ENCODE results near the gene MED16. TPM values are rescaled to one million over a fixed set of nuclear protein-coding genes. Genes with fewer than 3 reads are reported as not detected.

The MED16 gene
- total RNA-seq, 1 experiment from 2014 or later = 36.2 TPM

DNA sequence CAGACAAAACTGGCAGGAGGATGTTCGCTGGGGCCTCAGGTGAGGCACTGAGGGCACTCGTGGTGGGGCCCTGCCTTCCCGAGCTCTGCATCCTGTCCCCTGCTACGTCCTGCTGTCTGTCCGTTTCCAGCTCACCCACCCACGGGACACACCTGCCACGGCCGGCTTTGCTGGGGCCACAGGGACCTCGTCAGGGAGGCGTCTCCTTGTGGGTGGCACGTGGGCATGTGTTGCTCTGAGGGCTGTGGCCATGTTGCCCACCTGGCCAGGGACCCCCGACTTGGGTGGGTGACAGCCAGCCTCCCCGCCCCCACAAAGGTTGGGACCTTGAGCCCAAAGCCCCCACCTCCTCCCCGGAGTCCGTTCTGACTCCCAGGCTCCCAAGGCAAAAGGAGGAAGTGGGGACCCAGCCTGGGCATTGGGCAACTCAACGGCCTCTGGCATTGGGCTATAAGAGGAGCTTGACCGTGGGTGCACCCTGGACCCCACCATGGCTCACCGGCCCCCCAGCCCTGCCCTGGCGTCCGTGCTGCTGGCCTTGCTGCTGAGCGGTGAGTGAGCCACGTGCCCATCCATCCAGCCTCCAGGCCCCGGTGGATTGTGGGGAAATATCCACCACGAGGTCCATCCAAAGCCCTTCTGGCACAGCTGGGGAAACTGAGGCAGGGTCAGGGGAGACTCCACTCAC is 52.3 kb downstream of the MED16 start, which contains the start of gene PRTN3:
Gene PRTN3, plus strand, starts transcription at position 481 of the 688 bp plus-strand sequence. Its CDS starts 10 bp downstream, at position 491.
- Histone ChIP-seq H3K27me3 (ENCODE audit: control insufficient read depth, insufficient read depth, low read length) (peaks cover 15% of the 10 kb centered on the region), H3K4me3 (ENCODE audit: insufficient read depth, low read depth, low read length) (no peak within 1 kb of the TSS), H3K36me3 (replicated peaks; ENCODE audit: control insufficient read depth, insufficient read depth, low read length) (no peaks in the 10 kb centered on the region)
- no peak for DNase-seq

- Histone ChIP-seq H3K4me3 (ENCODE audit: insufficient read depth, low read depth, low read length) (no peak overlapping the region), H3K36me3 (replicated peaks; ENCODE audit: control insufficient read depth, insufficient read depth, low read length) (no peaks in the 10 kb centered on the region), H3K27me3 (ENCODE audit: control insufficient read depth, insufficient read depth, low read length) (no peaks in the 10 kb centered on the region)
- peak; percentile 71 for DNase-seq
Measured at GRCh38 chr19:835210-835810, 57.7 kb downstream of the MED16 start.

- no peaks in the 10 kb centered on the region for H3K27me3 ChIP-seq (ENCODE audit: control insufficient read depth, insufficient read depth, low read length)
- DNase-seq = no peak
- H3K4me3 ChIP-seq (ENCODE audit: insufficient read depth, low read depth, low read length) = no peak overlapping the region
- H3K36me3 ChIP-seq (replicated peaks; ENCODE audit: control insufficient read depth, insufficient read depth, low read length) = no peaks in the 10 kb centered on the region
Measured at GRCh38 chr19:834216-834615, 58.8 kb downstream of the MED16 start.

- no peaks in the 10 kb centered on the region for H3K27me3 ChIP-seq (ENCODE audit: control insufficient read depth, insufficient read depth, low read length)
- DNase-seq = no peak
Measured at GRCh38 chr19:831407-832369, 61.3 kb downstream of the MED16 start.

GRCh38 chr19:829129-829758 is 63.7 kb downstream of the MED16 start:
- Histone ChIP-seq H3K27me3 (ENCODE audit: control insufficient read depth, insufficient read depth, low read length) (no peaks in the 10 kb centered on the region), H3K36me3 (replicated peaks; ENCODE audit: control insufficient read depth, insufficient read depth, low read length) (no peaks in the 10 kb centered on the region), H3K4me3 (ENCODE audit: insufficient read depth, low read depth, low read length) (no peak overlapping the region)
- no peak for DNase-seq

More at GRCh38 chr19:831407-832369, 61.3 kb downstream of the MED16 start:
- no peak overlapping the region for H3K4me3 ChIP-seq (ENCODE audit: insufficient read depth, low read depth, low read length)
- H3K36me3 ChIP-seq (replicated peaks; ENCODE audit: control insufficient read depth, insufficient read depth, low read length) = no peaks in the 10 kb centered on the region

DNA sequence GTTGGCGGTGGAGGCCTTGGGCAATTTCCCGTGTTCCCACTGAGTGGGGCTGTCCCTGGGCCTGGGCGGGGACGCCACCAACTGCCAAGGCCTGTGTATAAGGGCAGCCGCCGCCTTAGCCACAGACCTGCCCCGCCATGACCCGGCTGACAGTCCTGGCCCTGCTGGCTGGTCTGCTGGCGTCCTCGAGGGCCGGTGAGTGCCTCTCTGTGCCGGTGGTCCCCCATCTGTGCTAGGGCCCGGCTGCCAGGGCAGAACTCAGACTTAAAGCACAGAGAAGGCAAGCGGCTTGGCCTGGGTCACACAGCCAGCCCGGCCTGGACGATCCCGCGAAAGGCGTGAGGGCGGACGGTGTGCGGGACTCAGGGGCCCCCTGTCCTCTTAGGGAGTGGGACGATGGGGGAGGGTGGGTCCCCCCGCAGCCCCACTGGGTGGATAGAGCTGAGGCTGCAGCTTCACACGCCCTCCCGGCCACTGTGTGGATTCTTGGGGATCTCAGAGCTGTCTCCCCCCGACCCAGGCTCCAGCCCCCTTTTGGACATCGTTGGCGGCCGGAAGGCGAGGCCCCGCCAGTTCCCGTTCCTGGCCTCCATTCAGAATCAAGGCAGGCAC is 65.2 kb downstream of the MED16 start, which contains the start of gene AZU1:
Gene AZU1, plus strand, starts transcription at position 128 of the 612 bp plus-strand sequence. Its CDS starts 10 bp downstream, at position 138.
- Histone ChIP-seq H3K36me3 (replicated peaks; ENCODE audit: control insufficient read depth, insufficient read depth, low read length) (no peaks in the 10 kb centered on the region), H3K4me3 (ENCODE audit: insufficient read depth, low read depth, low read length) (no peak within 1 kb of the TSS), H3K27me3 (ENCODE audit: control insufficient read depth, insufficient read depth, low read length) (no peaks in the 10 kb centered on the region)
- DNase-seq = no peak

DNA sequence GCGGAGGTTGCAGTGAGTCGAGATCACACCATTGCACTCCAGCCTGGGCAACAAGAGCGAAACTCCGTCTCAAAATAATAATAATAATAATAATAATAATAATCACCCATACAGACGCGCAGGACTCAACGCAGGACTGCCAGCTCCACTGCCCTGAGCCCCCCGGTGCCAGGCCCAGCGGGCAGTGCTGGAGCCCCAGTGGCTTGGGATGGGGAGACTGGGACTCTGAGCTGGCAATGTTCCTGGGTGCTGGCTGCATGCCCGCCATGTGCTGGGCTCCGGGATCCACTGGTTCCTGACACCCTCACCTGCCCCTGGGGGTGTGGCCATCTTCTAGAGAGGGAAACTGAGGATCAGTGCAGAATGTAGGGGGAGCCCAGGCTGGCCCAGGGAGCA is 65.7 kb downstream of the MED16 start:
- H3K4me3 ChIP-seq (ENCODE audit: insufficient read depth, low read depth, low read length) = no peak overlapping the region
- no peak for DNase-seq
- no peaks in the 10 kb centered on the region for H3K27me3 ChIP-seq (ENCODE audit: control insufficient read depth, insufficient read depth, low read length)
- no peaks in the 10 kb centered on the region for H3K36me3 ChIP-seq (replicated peaks; ENCODE audit: control insufficient read depth, insufficient read depth, low read length)

DNA sequence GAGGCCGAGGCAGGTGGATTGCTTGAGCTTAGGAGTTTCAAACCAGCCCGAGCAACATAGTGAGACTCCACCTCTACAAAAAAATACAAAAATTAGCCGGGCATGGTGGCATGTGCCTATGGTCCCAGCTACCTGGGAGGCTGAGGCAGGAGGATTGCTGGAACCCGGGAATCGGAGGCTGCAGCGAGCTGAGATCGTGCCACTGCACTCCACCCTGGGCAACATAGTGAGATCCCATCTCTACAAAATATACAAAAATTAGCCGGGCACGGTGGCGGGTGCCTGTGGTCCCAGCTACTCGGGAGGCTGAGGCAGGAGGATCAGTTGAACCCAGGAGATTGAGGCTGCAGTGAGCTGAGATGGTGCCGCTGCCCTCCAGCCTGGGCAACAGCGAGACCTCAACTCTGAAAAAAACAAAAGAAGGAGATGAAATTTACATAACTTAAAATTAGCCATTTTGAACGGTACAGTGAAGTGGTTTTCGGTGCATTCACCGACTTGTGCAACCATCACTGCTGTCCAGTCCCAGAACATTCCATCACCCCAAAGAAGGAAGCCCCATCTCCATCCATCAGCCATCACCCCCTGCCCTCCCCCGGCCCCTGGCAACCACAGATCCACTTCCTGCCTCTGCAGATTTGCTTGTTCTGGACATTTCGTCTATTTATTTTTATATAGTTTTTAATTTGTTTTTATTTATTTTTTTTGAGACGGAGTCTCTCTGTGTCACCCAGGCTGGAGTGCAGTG is 66.9 kb downstream of the MED16 start:
- Histone ChIP-seq H3K27me3 (ENCODE audit: control insufficient read depth, insufficient read depth, low read length) (no peaks in the 10 kb centered on the region), H3K4me3 (ENCODE audit: insufficient read depth, low read depth, low read length) (no peak overlapping the region), H3K36me3 (replicated peaks; ENCODE audit: control insufficient read depth, insufficient read depth, low read length) (no peaks in the 10 kb centered on the region)
- DNase-seq = peak; percentile 16

- H3K27me3 ChIP-seq (ENCODE audit: control insufficient read depth, insufficient read depth, low read length) = no peaks in the 10 kb centered on the region; the same call in 1 of the 2 replicates
- H3K36me3 ChIP-seq (replicated peaks; ENCODE audit: control insufficient read depth, insufficient read depth, low read length) = no peaks in the 10 kb centered on the region
- DNase-seq = peak; percentile 47
- no peak overlapping the region for H3K4me3 ChIP-seq (ENCODE audit: insufficient read depth, low read depth, low read length)
Measured at GRCh38 chr19:824885-825284, 68.1 kb downstream of the MED16 start.

GRCh38 chr19:823565-824121 is 69.3 kb downstream of the MED16 start:
- H3K36me3 ChIP-seq (replicated peaks; ENCODE audit: control insufficient read depth, insufficient read depth, low read length) = no peaks in the 10 kb centered on the region
- H3K4me3 ChIP-seq (ENCODE audit: insufficient read depth, low read depth, low read length) = no peak overlapping the region
- no peaks in the 10 kb centered on the region; the same call in 1 of the 2 replicates for H3K27me3 ChIP-seq (ENCODE audit: control insufficient read depth, insufficient read depth, low read length)
- DNase-seq = peak; percentile 86

DNA sequence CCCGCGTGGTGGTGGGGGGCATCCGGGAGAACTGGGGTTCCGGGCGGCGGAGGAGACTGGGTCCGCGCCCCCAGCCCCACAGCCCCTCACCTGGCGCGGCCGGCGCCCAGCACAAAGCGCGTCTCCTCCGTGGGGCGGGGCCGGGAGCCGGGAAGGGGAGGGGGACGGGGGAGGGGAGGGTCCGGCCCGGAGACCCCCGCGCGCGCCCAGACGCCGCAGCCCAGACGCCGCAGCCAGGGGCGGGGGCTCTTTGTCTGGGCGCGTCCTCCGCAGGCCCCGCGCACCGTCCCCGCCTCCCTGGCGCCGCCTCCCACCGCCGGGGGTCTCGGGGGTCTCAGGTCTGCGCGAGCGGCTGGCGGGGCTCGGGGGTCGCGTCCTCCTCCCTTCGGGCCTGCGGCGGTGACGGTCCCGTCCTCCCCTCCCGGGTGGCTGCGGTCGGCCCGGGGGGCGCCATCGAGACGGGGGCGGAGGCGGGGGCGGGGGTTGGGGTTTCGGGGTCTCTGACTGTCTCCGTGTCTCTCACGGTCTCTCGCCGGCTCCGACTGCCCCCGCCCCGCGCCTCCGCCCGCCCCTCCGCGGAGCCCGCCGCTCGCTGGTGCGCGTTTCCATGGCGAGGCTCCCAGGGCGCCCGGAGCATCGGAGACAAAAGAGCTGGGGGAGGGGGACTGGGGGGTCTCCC is 71.0 kb downstream of the MED16 start, which contains the start of gene PLPPR3:
Gene PLPPR3, minus strand, starts transcription at position 131 of the 679 bp plus-strand sequence. CDS start 396 bp downstream, outside the sequence.
- peak; percentile 97 for DNase-seq
- Histone ChIP-seq H3K4me3 (ENCODE audit: insufficient read depth, low read depth, low read length) (peak within 1 kb of the TSS; percentile 66), H3K27me3 (ENCODE audit: control insufficient read depth, insufficient read depth, low read length) (no peaks in the 10 kb centered on the region; the same call in 1 of the 2 replicates), H3K36me3 (replicated peaks; ENCODE audit: control insufficient read depth, insufficient read depth, low read length) (no peaks in the 10 kb centered on the region; the same call in 1 of the 2 replicates)

DNA sequence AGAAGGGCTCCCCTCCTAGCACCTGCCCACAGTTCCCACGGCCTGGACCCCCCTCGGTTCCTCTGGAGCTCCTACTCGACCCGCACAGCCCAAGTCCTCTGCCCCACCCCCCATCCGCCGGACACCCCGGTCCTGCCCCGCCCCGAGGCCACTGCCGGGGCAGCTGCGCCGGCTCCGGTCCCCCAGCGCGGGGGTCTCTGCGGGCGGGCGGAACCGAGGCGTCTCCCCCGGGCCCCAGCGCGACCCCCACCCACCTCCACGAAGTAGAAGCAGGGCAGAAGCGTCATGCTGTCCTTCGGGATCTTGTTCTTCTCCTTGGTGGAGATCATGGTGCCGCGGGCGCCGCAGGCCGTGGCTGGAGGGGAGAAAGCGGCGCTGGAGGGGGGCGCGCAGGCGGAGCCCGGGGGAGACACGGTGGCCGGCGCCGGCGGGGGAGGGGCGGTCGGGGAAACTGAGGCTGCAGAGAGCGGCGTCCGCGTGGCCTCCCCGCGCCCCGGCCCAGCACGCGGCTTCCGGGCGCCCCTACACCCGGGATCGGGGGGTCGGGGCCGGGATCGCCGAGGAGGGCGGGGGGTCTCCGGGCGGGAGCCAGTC is 71.7 kb downstream of the MED16 start:
- DNase-seq = peak; percentile 93
- no peaks in the 10 kb centered on the region; the same call in 1 of the 2 replicates for H3K36me3 ChIP-seq (replicated peaks; ENCODE audit: control insufficient read depth, insufficient read depth, low read length)
- peak overlapping the region; percentile 66 for H3K4me3 ChIP-seq (ENCODE audit: insufficient read depth, low read depth, low read length)
- no peaks in the 10 kb centered on the region; the same call in 1 of the 2 replicates for H3K27me3 ChIP-seq (ENCODE audit: control insufficient read depth, insufficient read depth, low read length)

Measured in H7 (cell line).